GM12878 (cell line): ENCODE measurements around the gene RNF152. TPM values are rescaled to one million over a fixed set of nuclear protein-coding genes. Genes with fewer than 3 reads are reported as not detected.

Experiments
- ATF7 ChIP-seq: fragments of 450-650 bp; IDR thresholded peaks from 2 replicates; pipeline ENCODE4 v1.6.1; 2016; ENCODE audit warnings: low read depth, mild to moderate bottlenecking
- ESRRA ChIP-seq: IDR thresholded peaks from 2 replicates; pipeline ENCODE4 v1.6.1; 2012; ENCODE audit warnings: mild to moderate bottlenecking, low read length, improper control_type of control experiment
- KLF5 ChIP-seq: fragments of 450-650 bp; IDR thresholded peaks from 2 replicates; pipeline ENCODE4 v1.6.1; 2014; ENCODE audit warnings: mild to moderate bottlenecking; ENCODE audit not compliant: partially characterized antibody
- PBX3 ChIP-seq: IDR thresholded peaks from 2 replicates; pipeline ENCODE4 v1.6.1; 2011; ENCODE audit warnings: mild to moderate bottlenecking, low read depth, low read length, moderate library complexity; ENCODE audit not compliant: insufficient replicate concordance
- ZBTB40 ChIP-seq: fragments of 450-650 bp; IDR thresholded peaks from 2 replicates; pipeline ENCODE4 v1.6.1; 2016; ENCODE audit warnings: mild to moderate bottlenecking, moderate library complexity, borderline replicate concordance
- polyA plus RNA-seq, 11 experiments: library from polyadenylated mRNA; depleted of rRNA in 4 of 11; unstranded in 6 of 11; stranded (reverse) in 5 of 11; fragments of >200 nt; fragmentation: Nextera tagmentation in 4 of 11; fragmentation: Illumina TruSeq in 1 of 11; extraction: Ambion mirVana in 4 of 11; extraction: Trizol in 1 of 11; gene quantifications; 1 replicate in 1 of 11; 2 replicates in 10 of 11; pipeline versions ENCODE4 v1.2.1 to v1.2.3, GENCODE V29; 2011 to 2016; ENCODE audit warnings: inconsistent platforms in 2 of 11, missing spikeins in 2 of 11, low read depth in 1 of 11
- total RNA-seq, 4 experiments: library from RNA; depleted of rRNA in 3 of 4; stranded (reverse); fragments of >200 nt in 3 of 4; fragmentation: Illumina TruSeq in 1 of 4; extraction: Trizol in 1 of 4; gene quantifications; 2 replicates each; pipeline versions ENCODE4 v1.2.1 to v1.2.3, GENCODE V29; 2013 to 2021

Gene RNF152
- total and polyA plus RNA-seq, 10 of the 15 experiments (the other 5 are each of a cell fraction or from before 2014, with no cell fraction given) = under 0.01 to 0.07 (median 0.03) TPM; not detected in 7

GRCh38 chr18:61855449-61856378, 37.1 kb downstream of the RNF152 start (continued):
- TF ChIP-seq ZBTB40 = no peak
- no peak for TF ChIP-seq ESRRA
- TF ChIP-seq ATF7 = no peak
- TF ChIP-seq PBX3 = no peak
- TF ChIP-seq KLF5 = no peak
